KOPT-K1 (cell line): ENCODE measurements around the gene UPB1.

Experiments used
- H3K27ac ChIP-seq: fragments of 200-600 bp; sonication (generic); 2 replicates; pipeline ENCODE4 v1.5.1; 2016; ENCODE audit warnings: antibody characterized with exemption, mild to moderate bottlenecking, low read depth, low read length; ENCODE audit not compliant: poor library complexity, severe bottlenecking
- H3K36me3 ChIP-seq: fragments of 200-600 bp; sonication (generic); 2 replicates; pipeline ENCODE4 v1.5.1; 2017; ENCODE audit warnings: antibody characterized with exemption, mild to moderate bottlenecking, low read length, moderate library complexity; ENCODE audit not compliant: insufficient read depth
- H3K9me3 ChIP-seq: fragments of 200-600 bp; sonication (generic); 2 replicates; pipeline ENCODE4 v1.5.1; 2017; ENCODE audit warnings: antibody characterized with exemption, low read length, mild to moderate bottlenecking; ENCODE audit not compliant: insufficient read depth, poor library complexity, severe bottlenecking

Gene UPB1

GRCh38 chr22:24506802-24507438, 11.8 kb downstream of the UPB1 start:
- Histone ChIP-seq H3K36me3 (no peaks in the 10 kb centered on the region), H3K27ac (no peak overlapping the region), H3K9me3 (no peaks in the 10 kb centered on the region)

- Histone ChIP-seq H3K36me3 (no peaks in the 10 kb centered on the region), H3K27ac (no peak overlapping the region), H3K9me3 (no peaks in the 10 kb centered on the region)
Observed at GRCh38 chr22:24507716-24508115, 12.6 kb downstream of the UPB1 start.

GRCh38 chr22:24510637-24511625, 15.8 kb downstream of the UPB1 start:
- Histone ChIP-seq H3K9me3 (no peaks in the 10 kb centered on the region), H3K36me3 (no peaks in the 10 kb centered on the region), H3K27ac (no peak overlapping the region)

GRCh38 chr22:24512043-24512442, 16.9 kb downstream of the UPB1 start:
- Histone ChIP-seq H3K9me3 (no peaks in the 10 kb centered on the region), H3K27ac (no peak overlapping the region), H3K36me3 (no peaks in the 10 kb centered on the region)

GRCh38 chr22:24513378-24514240, 18.5 kb downstream of the UPB1 start:
- no peaks in the 10 kb centered on the region for H3K9me3 ChIP-seq
- no peaks in the 10 kb centered on the region for H3K36me3 ChIP-seq
- no peak overlapping the region for H3K27ac ChIP-seq

GRCh38 chr22:24514241-24515026, 19.3 kb downstream of the UPB1 start:
- no peaks in the 10 kb centered on the region for H3K9me3 ChIP-seq
- no peak overlapping the region for H3K27ac ChIP-seq
- no peaks in the 10 kb centered on the region for H3K36me3 ChIP-seq

- H3K36me3 ChIP-seq, result no peaks in the 10 kb centered on the region
- H3K9me3 ChIP-seq, result no peaks in the 10 kb centered on the region
- H3K27ac ChIP-seq, result no peak overlapping the region
Observed at GRCh38 chr22:24515027-24515338, 19.9 kb downstream of the UPB1 start.

GRCh38 chr22:24516301-24516737, 21.2 kb downstream of the UPB1 start:
- no peak overlapping the region for H3K27ac ChIP-seq

GRCh38 chr22:24517446-24517845, 22.3 kb downstream of the UPB1 start:
- no peaks in the 10 kb centered on the region for H3K9me3 ChIP-seq
- no peaks in the 10 kb centered on the region for H3K36me3 ChIP-seq
- no peak overlapping the region for H3K27ac ChIP-seq

More at GRCh38 chr22:24516301-24516737, 21.2 kb downstream of the UPB1 start:
- no peaks in the 10 kb centered on the region for H3K36me3 ChIP-seq
- H3K9me3 ChIP-seq, result no peaks in the 10 kb centered on the region

- Histone ChIP-seq H3K27ac (no peak overlapping the region), H3K36me3 (no peaks in the 10 kb centered on the region), H3K9me3 (no peaks in the 10 kb centered on the region)
Observed at GRCh38 chr22:24518228-24518627, 23.1 kb downstream of the UPB1 start.

GRCh38 chr22:24518771-24519485, 23.8 kb downstream of the UPB1 start:
- no peaks in the 10 kb centered on the region for H3K36me3 ChIP-seq
- H3K9me3 ChIP-seq, result no peaks in the 10 kb centered on the region
- H3K27ac ChIP-seq, result no peak overlapping the region

- H3K36me3 ChIP-seq, result no peaks in the 10 kb centered on the region
- no peaks in the 10 kb centered on the region for H3K9me3 ChIP-seq
- H3K27ac ChIP-seq, result no peak overlapping the region
Observed at GRCh38 chr22:24519496-24519895, 24.4 kb downstream of the UPB1 start.

GRCh38 chr22:24521791-24522245, 26.7 kb downstream of the UPB1 start:
- no peaks in the 10 kb centered on the region for H3K36me3 ChIP-seq
- no peaks in the 10 kb centered on the region for H3K9me3 ChIP-seq
- H3K27ac ChIP-seq, result no peak overlapping the region

GRCh38 chr22:24523873-24524272, 28.7 kb downstream of the UPB1 start:
- Histone ChIP-seq H3K36me3 (no peaks in the 10 kb centered on the region), H3K9me3 (no peaks in the 10 kb centered on the region), H3K27ac (no peak overlapping the region)
